ENCODE measurements around the gene WDR90.

The WDR90 gene

GRCh38 chr16:648781-649589 is at the start of gene WDR90:
Gene WDR90, plus strand, starts transcription at chr16:649365. Its CDS starts 52 bp downstream, at chr16:649417.
- peak; percentile 26 for DNase-seq

- no peak for DNase-seq
Measured at GRCh38 chr16:600781-601180, 48.4 kb upstream of the WDR90 start.

- DNase-seq, result no peak
Measured at GRCh38 chr16:603933-604332, 45.2 kb upstream of the WDR90 start.

GRCh38 chr16:606656-607307 is 42.4 kb upstream of the WDR90 start:
- no peak for DNase-seq

GRCh38 chr16:608019-608418 is 41.1 kb upstream of the WDR90 start:
- no peak for DNase-seq

GRCh38 chr16:609316-609715 is 39.8 kb upstream of the WDR90 start:
- DNase-seq, result no peak

GRCh38 chr16:609984-610383 is 39.2 kb upstream of the WDR90 start:
- no peak for DNase-seq

- no peak for DNase-seq
Measured at GRCh38 chr16:610513-611381, 38.4 kb upstream of the WDR90 start.

GRCh38 chr16:615122-615521 is 34.0 kb upstream of the WDR90 start:
- DNase-seq, result no peak

- no peak for DNase-seq
Measured at GRCh38 chr16:616733-617586, 32.2 kb upstream of the WDR90 start.

GRCh38 chr16:617855-618254 is 31.3 kb upstream of the WDR90 start:
- DNase-seq, result no peak

GRCh38 chr16:619476-620100 is 29.6 kb upstream of the WDR90 start:
- DNase-seq, result no peak

- no peak for DNase-seq
Measured at GRCh38 chr16:620700-621525, 28.3 kb upstream of the WDR90 start.

- DNase-seq, result no peak
Measured at GRCh38 chr16:621526-622105, 27.5 kb upstream of the WDR90 start.

GRCh38 chr16:622920-623280 is 26.3 kb upstream of the WDR90 start:
- DNase-seq, result no peak

GRCh38 chr16:624526-625070 is 24.6 kb upstream of the WDR90 start:
- no peak for DNase-seq

GRCh38 chr16:625117-625976 is 23.8 kb upstream of the WDR90 start:
- no peak for DNase-seq

- DNase-seq, result no peak
Measured at GRCh38 chr16:625977-626765, 23.0 kb upstream of the WDR90 start.

Data from SIG-M5 (cell line).